Right renal cortex interstitium (tissue), 3 donors: ENCODE results near the gene NUFIP2. TPM values are rescaled to one million over a fixed set of nuclear protein-coding genes. Genes with fewer than 3 reads are reported as not detected.
"Not testable (repeated sequence)": the region's sequence is repeated elsewhere in the genome, so short reads cannot be mapped to it uniquely, and the experiment has no call there.

Source experiments
- DNase-seq, 3 donors: peaks; one replicate each; pipeline ENCODE4 v3.0.0-alpha.2; 2013; ENCODE audit warnings: low read depth in 3 of 3, low spot score in 2 of 3
- polyA plus RNA-seq, 3 donors: library from polyadenylated mRNA; unstranded; fragments of 120-200 nt; gene quantifications; one replicate each; pipeline ENCODE4 v1.2.1, GENCODE V29; 2013; ENCODE audit not compliant: insufficient read length in 3 of 3

Gene NUFIP2, protein sequence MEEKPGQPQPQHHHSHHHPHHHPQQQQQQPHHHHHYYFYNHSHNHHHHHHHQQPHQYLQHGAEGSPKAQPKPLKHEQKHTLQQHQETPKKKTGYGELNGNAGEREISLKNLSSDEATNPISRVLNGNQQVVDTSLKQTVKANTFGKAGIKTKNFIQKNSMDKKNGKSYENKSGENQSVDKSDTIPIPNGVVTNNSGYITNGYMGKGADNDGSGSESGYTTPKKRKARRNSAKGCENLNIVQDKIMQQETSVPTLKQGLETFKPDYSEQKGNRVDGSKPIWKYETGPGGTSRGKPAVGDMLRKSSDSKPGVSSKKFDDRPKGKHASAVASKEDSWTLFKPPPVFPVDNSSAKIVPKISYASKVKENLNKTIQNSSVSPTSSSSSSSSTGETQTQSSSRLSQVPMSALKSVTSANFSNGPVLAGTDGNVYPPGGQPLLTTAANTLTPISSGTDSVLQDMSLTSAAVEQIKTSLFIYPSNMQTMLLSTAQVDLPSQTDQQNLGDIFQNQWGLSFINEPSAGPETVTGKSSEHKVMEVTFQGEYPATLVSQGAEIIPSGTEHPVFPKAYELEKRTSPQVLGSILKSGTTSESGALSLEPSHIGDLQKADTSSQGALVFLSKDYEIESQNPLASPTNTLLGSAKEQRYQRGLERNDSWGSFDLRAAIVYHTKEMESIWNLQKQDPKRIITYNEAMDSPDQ
- polyA plus RNA-seq: 10 to 100 TPM; 35.5 to 38.0 (median 36.7) TPM

DNA sequence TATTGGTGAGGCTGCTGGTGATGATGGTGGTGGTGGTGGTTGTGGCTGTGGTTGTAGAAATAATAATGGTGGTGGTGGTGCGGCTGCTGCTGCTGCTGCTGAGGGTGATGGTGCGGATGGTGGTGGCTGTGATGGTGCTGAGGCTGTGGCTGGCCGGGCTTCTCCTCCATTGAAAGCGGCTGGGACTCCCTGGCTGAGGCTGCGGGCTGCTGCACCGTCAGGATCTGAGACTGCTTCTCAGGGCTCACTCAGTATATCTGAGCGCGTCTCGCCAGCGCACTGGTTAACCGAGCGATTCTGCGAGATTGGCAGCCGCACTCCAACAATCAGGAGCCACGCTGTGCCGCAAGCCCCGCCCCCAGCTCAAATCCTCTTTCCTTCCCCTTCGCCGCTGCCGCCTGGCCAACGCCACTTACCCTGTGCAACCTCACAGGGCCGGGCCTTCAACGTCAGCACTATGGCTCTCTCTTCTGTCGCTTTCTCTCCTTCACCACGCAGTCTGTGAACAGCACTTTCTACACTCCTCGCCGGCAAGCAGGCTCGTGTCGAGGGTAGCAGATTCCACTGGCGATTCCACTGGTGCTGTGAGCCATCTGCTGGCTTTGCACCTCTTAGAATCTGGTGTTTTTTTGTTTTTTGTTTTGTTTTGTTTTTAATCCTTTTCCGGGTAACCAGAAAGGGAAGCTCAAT is at the start of gene NUFIP2:
Gene NUFIP2, minus strand, starts transcription at position 259 of the 690 bp plus-strand sequence. Its CDS starts 89 bp downstream, at position 170.
- DNase-seq: peak; percentile 94 to 97 (median 95)

DNA sequence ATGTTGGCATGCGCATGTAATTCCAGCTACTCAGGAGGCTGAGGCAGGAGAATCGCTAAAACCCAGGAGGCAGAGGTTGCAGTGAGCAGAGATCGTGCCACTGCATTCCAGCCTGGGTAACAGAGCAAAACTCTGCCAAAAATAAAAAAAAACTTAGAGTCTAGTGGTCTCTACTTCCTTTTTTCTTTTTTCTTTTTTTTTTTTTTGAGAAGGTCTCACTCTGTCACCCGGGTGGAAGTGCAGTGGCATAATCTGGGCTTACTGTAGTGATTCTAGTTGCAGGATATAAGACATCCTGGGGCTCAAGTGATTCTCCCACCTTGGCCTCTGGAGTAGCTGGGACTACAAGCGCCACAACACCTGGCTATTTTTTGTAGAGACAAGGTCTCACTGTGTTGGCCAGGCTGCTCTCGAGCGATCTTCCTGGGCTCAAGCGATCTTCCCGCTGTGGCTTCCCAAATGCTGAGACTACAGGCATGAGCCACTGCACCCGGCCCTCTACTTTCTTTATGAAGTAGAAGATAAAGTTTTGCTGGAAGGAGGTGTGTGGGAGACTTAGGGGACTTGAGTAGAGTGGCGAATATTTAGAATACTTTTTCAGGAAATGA is 48.3 kb upstream of the NUFIP2 start:
- DNase-seq: no peak

DNA sequence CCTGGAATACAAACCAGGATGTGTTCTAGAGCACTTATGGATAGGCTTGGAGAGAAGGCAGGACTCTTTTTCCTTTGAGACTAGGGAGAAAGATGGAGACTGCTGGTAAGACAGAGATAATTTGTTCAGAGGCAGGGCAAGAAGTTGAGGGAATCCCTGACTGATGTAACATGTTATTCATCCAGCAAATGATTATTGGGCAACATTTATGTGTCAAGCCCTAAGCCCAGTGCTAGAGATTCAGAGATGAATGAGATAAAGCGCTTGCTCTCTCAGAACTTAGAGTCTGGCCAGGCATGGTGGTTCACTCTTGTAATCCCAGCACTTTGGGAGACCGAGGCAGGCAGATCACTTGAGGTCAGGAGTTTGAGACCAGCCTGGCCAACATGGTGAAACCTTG is 47.8 kb upstream of the NUFIP2 start:
- DNase-seq: no peak

DNA sequence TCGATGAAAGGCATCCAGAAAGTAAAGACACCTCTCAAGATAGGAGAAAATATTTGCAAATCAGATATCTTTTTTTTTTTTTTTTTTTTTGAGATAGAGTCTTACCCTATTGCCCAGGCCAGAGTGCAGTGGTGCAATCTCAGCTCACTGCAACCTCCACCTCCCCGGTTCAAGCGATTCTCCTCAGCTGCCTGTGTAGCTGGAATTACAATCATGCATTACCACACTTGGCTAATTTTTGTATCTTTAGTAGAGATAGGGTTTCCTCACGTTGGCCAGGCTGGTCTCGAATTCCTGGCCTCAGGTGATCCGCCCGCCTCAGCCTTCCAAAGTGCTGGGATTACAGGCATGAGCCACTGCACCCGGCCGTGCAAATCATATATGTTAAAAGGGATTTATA is 45.1 kb upstream of the NUFIP2 start:
- DNase-seq: not testable (repeated sequence)

DNA sequence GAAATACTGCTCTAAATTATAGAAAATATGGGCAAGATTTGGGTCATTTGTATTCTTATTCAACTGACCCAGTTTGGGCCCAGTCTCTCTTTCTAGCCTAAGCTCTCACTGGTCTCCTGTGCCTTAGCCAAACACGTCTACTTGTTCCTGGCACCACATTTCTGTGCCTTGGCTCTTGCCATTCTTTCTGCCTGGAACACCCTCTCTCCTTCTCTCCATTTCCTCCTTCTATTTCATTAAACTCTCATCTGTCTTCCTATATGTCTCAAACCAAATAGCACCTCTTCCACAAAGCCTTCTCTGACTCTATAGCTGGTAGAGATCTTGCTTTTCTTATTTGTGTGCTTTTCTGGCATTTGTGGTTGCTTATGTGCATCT is 37.7 kb upstream of the NUFIP2 start:
- DNase-seq: no peak

DNA sequence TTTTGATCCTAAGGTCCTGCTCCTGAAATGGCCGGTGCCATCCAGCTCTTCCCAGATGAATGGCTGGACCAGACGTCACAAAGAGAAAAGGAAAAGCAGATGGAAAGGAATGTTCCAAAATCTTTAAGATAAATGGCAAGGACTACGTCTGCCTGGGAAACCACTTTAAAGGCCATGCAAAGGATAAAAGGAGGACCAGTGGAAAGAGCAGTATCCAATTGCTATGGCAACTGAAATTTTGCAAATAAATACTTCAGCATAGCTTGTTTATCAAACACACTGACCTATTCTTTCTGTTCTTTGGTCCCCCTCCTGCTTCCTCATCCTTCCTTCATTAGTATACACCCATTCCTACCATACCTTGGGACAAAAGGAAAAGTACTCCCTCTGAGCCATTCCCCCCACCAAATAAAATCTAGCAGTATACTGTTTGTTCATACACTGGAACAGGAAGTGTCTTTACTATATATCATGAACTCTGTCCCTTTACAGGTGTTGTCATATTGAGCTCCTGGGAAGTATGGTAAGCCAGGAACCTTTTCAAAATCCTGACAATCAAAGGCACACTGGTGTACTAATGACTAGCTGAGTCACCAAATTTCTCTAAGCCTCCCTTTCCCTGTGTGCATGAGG is 37.2 kb upstream of the NUFIP2 start:
- DNase-seq: no peak

DNA sequence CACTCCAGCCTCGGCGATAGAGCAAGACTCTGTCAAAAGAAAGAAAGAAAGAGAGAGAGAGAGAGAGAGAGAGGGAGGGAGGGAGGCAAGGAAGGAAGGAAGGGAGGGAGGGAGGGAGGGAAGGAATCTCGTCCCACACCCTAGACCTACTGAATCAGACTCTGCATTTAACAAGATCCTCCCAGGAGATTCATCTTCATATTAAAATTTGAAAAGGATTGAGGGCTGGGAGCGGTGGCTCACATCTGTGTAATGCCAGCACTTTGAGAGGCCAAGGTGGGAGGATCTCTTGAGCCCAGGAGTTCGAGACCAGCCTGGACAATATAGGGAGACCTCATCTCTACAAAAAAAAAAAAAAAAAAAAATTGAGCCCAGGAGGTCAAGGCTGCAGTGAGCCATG is 33.5 kb upstream of the NUFIP2 start:
- DNase-seq: no peak

DNA sequence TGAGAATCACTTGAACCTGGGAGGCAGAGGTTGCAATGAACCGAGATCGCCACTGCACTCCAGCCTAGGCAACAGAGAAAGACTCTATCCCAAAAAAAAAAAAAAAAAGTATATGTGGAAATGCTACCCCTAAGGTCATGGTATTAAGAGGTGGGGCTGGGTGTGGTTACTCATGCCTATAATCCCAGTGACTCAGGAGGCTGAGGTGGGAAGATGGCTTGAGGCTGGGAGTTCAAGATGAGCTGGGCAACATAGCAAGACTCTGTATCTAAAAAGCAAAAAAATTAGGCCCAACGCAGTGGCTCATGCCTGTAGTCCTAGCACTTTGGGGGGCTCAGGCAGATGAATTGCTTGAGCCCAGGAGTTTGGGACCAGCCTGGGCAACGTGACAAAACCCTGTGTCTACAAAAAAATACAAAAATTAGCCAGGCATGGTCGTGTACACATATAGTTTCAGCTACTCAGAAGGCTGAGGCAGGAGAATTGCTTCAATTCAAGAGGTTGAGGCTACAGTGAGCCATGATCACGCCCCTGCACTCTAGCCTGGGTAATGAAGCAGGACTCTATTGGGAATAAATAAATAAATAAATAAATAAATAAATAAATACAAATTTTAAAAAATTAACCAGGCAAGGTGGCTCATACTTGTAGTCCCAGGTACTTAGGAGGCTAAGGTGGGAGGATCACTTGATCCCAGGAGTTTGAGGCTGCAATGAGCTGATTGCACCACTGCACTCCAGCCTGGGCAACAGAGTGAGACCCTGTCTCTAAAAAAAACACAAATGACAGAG is 32.3 kb upstream of the NUFIP2 start:
- no peak for DNase-seq

DNA sequence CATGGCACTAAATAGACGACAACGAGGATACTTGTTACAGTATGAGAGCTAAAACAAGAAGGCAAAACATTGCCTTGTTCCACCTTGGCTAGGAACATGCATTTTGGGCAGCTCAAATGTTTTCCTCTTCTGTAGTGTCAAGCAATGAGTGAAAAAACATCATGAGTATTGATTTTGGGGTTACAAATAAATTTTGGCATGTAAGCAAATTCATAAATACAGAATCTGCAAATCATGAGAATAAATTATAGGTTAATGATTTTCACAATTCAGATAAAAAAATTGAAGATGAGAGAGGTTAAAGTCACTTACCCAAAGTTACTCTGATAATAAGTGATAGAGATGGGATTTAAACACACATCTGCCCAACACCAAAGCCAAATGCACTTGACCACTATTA is 28.4 kb upstream of the NUFIP2 start:
- DNase-seq: no peak

DNA sequence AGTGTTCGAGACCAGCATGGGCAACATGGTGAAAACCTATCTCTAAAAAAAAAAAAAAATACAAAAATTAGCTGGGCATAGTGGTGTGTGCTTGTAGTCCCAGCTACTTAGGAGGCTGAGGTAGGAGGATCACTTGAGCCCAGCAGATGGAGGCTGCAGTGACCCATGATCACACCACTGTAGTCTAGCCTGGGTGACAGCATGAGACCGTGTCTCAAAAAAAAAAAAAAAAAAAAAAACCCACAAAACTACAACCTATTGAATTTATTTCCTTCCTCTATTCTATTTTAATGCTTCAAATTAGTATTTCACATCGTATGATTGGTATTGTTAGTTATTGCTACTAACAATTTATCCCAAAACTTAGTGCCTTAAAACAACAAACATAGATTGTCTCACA is 9.4 kb upstream of the NUFIP2 start:
- no peak for DNase-seq

DNA sequence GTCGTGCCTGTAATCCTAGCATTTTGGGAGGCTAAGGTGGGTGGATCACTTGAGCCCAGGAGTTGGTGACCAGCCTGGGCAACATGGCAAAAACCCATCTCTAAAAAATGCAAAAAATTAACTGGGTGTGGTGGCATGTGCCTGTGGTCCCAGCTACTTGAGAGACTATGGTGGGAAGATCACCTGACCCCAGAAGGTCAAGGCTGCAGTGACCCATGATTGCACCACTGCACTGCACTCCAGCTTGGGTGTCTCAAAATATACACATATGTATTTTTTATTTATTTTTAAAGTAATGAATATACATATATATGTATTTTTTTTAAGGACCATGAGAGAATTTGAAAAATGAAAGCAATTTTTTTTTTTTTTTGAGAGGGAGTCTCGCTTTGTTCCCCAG is 5.1 kb upstream of the NUFIP2 start:
- DNase-seq: no peak

DNA sequence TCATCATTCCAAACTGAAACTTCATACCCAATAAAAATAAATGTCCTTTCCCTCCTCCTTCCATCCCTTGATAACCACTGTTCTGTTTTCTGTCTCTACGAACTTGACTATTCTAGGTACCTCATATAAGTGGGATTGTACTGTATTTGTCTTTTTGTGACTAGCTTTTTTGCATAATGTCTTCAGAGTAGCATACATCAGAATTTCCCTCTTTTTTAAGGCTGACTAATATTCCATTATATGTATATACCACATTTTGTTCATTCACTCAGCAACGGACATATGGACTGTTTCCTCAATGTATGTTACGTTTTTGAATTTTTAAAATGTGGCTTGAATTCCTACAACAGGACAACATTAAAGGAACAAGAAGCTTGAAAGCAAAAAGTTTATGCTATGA is 1.5 kb upstream of the NUFIP2 start:
- DNase-seq: no peak

DNA sequence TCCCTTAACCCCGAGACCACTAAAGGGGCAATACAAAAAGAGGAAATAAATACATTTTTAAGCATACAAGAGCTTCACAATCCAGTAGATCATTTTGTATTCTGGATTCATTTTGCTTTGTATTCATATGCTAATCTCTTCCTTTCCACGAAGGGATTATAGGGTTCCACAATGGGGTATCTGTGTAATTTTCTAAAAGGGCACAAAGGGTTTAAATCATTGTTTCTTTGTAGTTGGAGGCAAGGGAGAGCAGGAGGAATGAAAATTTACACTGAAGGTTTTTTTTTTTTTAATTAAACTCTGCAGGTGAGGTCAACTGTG is 592 bp upstream of the NUFIP2 start:
- DNase-seq: peak in 1 of 3 donors; percentile 18

DNA sequence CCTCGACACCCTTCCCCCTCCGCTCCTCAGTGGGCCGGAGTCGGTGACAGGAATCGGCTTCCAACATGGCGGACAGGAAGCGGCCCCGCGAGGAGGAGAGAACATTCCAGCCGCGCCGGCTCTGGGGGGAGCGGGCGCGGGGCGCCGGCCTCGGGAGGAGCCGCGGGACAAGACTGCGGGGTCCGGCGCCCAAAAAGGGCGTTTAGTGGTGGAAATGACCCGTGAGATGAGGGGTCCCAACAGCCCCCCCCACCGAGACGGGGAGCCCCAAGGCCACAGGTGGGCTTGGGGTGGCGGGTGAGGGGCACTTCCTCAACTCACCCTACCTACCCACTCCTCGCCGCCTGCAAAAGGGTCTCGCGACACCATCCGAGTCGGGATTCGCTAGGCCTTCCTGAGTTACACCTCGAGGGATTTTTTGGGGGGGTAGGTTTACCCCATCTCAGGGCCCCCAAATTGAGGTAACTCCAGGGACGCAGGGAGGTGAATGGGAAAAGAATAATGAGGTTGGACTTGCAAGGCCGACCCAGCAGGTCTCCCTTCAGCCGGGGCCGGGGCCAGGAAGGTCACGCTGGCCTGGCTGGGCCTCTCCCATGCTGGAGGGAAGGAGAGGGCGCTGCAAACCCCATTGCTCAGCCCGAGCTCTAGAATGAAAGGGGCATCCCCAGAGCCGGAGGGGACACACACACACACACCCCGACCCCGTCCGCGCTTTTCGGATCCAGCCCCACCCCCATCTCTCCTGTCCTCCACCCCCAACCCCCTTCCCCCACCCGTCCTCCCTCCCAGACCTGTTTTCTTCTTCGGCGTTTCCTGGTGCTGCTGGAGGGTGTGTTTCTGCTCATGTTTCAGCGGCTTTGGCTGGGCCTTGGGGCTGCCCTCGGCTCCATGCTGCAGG is 707 bp downstream of the NUFIP2 start:
- DNase-seq: peak in 1 of 3 donors; percentile 26

DNA sequence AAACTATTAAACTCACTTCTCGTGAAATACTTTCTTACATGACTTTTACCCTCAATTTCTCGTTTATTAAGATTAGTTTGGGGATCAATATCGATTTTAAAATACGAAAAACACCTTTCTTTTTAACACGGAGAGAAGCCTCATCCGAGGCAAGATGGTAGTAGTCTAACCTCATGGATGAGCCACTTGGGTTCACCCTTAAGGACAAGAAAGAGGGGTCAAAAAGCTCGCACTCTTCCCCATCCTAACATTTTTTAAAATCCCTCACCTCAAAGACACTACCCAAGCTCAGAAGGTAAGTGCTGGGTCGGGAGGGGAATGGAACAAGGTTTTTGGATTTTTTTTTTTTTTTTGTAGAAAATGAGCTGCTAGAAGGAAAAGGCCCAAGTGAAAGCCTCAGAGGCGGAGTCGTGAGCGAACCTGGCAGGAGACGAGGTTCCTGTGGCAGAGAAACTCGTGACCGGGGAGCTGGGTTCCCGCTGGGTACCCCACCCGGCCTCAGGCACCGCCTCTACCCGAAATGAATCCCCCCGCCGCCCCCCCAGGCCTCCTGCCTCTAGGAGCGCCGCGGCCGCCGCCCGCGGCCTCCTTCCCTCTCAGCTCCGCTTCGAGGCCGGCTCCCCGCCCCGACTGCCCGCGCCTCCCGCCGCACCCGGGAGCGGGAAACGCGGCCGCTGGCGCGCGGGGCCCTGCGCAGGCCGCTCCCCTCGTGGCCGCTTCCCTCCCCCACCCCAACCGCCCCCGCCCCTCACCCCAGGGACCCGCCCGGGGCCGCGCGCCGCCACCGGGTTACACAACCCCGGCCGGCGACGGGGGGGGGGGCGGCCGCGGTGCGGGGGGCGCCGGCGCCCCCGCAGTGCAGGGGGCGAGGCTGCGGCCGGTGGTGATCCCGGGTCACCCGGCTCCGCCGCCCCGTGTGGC is 1.6 kb downstream of the NUFIP2 start:
- peak in 1 of 3 donors; percentile 29 for DNase-seq

DNA sequence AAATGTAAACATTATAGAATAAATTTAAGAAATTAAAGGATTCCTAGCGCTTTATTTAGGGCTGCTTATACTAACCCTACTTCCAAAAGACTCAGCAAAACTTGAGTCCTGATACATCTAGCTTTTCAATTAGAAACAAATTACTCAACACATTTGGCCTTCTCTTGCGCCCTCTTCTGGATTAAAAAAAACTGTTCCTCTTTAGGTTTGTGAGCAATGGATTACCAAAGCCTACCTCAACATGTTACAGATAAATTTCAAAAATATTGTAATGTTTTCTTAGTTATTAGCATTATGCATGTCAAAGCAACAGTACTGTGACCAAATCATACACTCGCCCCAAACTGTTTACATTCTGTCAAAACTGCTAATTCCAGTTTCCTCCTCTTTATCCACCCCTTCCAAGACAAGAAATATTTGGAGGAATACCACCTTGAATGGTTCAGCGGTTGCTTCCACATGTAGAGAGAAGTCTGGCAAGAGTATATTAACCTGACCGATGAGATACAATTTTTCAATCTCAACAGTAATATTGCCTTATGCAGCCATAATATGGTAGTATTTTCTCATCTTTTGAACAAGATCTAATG is 2.7 kb downstream of the NUFIP2 start:
- DNase-seq: peak in 1 of 3 donors; percentile 67

DNA sequence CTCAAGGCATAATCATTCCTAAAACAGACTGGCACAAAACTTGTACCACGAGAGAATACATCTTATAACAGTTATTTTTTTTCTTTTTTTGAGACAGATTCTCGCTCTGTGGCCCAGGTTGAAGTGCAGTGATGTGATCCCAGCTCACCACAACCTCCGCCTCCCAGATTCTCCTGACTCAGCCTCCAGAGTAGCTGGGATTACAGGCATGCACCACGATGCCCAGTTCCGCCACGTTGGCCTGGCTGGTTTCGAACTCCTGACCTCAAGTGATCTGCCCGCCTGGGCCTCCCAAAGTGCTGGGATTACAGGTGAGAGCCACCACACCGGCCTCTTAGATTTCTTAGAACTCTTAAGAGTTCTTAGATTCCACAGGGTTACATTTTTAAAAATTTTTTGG is 4.1 kb downstream of the NUFIP2 start:
- DNase-seq: no peak

DNA sequence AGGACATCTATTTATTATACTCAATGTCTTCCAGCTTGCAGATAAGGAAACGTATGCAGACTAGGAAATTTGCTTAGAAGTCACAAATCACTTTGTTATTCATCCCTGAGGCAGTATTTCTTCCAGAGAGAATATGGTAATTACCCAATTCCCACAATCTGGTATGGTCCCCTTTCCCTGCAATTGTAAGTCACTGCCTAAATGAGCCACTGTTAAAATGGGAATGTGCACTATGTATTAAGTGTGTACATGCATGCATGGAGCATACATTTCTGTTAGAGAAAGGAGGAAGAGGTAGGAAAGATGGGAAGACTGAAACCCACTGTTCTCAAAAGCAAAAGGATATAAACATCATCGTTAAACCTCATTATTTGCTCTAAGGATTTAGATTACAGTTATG is 10.0 kb downstream of the NUFIP2 start:
- no peak for DNase-seq
